Left colon (tissue), 2 donors: ENCODE measurements around the gene DHDDS. TPM values are rescaled to one million over a fixed set of nuclear protein-coding genes. Genes with fewer than 3 reads are reported as not detected.

ENCODE experiments used
- ATAC-seq: fragments of 200-7000 bp; cut with Tn5 transposase; one replicate; pipeline ENCODE4 v1.9.1; 2020; ENCODE audit warnings: mild to moderate bottlenecking, moderate library complexity
- DNase-seq, 2 donors: peaks; one replicate each; pipeline ENCODE4 v3.0.0-alpha.2; 2020
- intact Hi-C, 2 donors: fragments of 100-400 bp; cut with DNase I in 1 of 2; cut with micrococcal nuclease in 1 of 2; formaldehyde crosslinking; loops; one replicate each; pipeline versions ENCODE4 v1.11.2 to v1.14.0; 2022; cut with DNase I, micrococcal nuclease
- total RNA-seq, 2 donors: library from RNA; stranded (reverse); fragmentation: NEBNext Ultra II Directional; extraction: Animal tissue kit (Norgen Biotek cat#: 25700); gene quantifications; one replicate each; pipeline ENCODE4 v1.2.1, GENCODE V29; 2021
- donor health status: DM: no; HTN: no; CAD: no.
- donor health status: DM: yes; HTN: yes; CAD: no.

Gene DHDDS
- total RNA-seq, 2 donors from 2014 or later: 124 to 126 TPM

DNA sequence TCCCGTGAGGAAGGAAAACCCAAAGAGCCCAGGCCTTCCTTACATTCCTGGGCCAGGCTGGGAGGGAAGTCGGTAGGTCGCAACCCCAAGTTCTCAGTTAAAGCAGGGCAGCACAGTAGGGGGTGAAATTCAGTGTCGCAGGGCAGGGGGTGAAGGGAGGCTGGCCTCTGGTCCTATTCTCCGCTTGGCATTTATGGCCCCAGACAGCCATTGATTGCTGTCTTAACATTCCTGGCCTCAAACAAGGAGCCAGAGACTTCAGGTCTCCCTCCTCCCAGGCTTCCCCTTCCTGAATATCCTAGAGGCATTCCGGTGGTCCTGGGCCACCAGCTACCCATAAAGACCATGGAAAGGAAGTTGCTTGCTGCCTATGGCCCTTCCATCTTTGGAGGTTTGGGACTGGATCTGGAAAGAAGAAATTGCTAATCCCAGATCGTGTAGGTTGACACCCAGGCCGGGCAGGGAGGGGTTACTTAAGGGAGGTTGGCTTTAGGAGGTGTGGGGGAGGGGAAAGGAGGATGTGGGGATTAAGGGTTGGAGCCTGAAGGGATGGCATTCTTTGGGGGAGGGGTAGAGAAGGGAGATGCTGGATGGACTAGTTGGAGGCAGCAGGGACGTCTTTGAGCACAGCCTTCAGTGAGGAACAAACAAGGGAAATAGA, 19.8 kb upstream of the DHDDS start:
- no peak for DNase-seq
- intact Hi-C loops: no loop called here
- no peak for ATAC-seq

DNA sequence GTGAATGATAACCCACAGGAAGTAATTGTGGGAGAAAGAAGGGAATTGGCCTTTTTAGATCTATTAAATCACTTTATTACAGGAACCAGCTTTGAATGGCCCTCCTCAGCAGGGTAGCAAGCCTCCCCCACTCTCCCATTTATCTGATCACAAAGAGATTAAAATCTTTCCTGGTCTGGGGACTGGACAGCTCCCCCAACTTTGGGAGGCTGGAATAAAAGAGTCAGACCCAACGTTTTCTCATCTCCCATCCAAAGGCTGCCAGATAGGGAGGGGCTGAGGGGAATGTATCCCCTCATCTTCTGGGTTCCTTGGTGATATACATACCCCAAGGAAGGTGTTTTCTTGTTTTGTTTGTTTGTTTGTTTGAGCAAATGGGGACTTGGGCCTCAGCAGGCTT, 19.1 kb upstream of the DHDDS start:
- intact Hi-C loops: no loop called here
- no peak for DNase-seq
- no peak for ATAC-seq

DNA sequence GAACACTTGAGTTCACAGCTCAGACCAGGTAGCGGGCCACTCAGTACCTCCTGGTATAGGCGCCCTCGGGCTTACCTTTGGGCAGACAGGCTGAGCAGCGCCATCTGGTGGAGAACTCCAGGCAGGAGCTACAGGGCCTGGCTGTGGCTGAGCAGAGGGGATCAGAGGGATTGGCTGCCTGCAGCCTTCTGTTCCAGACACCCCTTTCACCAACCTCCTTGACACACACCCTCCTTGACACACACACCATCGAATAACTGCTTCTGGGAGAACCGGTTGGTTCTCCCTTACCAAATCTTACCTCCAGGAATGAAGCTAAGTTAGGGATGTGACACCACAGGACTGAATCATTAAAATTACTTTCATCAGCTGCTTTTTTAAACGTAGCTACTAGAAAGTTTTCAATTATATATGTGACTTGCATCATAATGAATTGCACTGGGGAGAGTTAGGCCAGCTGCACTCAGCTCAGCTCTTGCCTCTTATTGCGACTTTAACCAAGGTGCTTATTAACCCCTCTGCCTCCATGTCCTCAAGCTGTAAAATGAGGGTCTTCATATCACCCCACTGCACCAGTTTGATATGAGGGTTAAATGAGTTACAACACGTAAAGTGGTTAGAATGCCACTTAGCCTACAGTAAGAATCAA, 14.9 kb upstream of the DHDDS start:
- ATAC-seq (peak; percentile 91), DNase-seq (peak; percentile 53 to 90)
- intact Hi-C loops: no loop called here

DNA sequence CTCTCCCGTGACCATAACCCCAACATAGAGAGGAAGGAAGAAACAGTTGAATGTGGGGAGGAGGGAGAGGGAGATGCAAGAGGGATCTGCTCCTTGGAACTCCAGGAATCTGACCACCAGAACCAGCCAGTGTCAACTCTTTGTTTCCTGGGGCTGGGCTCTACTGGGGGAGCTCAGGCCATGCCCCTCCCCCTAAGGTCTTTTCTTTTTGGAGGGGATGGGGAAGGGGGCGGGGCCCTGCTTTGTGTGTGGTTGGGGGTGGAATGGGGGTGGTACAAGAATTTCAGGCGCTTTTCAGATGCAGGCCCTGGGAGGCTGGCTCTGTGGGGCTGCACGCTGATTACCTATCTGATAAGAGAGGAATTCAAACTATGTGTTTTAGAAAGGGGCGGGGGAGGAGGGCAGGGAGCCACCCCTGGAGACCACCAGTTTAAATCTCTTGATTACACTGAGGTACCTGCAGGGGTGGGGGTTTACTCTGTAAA, 13.2 kb upstream of the DHDDS start:
- ATAC-seq (peak; percentile 6), DNase-seq (no peak)
- intact Hi-C loops: no loop called here

DNA sequence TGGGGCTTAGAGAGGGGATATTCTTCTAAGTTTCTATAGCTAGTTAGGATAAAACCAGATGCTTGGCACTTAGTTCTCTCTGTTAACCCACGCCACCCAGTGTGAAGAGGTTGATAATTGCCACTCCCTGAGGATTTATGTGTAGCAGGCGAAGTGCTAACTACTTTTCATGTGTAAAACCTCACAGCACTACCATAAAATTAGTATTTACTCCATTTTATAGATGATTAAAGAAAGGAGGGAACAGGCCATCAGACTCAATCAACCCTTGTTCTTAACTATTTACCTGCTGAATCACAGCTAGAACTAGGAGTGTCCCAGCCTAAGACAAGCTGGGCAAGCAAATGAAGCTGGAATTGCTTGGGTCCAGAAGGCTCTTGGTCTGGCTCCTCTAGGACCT, 12.6 kb upstream of the DHDDS start:
- DNase-seq: no peak
- intact Hi-C loops: no loop called here
- peak; percentile 75 for ATAC-seq

DNA sequence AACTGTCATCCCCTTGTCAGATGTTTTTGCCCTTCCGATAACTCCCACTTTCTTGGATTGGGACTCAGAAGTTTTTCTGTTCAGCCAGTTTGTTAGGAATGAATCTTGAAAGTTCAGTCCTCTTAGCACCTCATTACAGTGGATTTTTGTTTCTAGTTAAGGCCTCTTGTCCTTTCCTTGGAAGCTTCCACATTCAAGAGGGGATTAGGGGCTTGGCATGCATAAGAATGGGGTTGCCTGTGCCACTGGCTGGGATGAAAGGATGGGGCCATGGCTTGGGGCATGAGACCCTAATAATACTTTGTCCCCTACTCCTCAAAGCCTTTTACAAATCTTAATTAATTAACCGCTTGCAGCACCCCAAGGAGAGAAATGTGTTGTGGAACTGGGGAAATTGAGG, 2.4 kb upstream of the DHDDS start:
- intact Hi-C loops: no loop called here
- no peak for DNase-seq
- ATAC-seq: no peak

DNA sequence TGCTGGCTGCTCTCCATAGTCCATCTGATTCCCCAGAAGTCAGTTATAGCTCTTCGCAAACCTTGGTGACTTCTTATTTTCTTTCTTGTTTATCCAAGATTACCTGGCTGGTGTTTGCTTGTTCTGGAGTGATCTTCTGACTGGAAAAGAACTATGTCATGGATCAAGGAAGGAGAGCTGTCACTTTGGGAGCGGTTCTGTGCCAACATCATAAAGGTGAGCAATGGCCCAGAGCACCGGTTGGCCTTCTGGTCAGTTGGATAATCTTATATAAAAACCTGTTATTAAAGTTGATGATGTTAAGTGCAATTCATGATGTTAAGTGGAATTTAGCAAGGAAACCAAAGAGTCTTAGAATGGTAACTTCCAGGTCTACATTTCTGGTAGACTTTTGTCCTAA, 672 bp downstream of the DHDDS start:
- DNase-seq (peak; percentile 29 to 46), ATAC-seq (peak; percentile 66)
- intact Hi-C loops: no loop called here

DNA sequence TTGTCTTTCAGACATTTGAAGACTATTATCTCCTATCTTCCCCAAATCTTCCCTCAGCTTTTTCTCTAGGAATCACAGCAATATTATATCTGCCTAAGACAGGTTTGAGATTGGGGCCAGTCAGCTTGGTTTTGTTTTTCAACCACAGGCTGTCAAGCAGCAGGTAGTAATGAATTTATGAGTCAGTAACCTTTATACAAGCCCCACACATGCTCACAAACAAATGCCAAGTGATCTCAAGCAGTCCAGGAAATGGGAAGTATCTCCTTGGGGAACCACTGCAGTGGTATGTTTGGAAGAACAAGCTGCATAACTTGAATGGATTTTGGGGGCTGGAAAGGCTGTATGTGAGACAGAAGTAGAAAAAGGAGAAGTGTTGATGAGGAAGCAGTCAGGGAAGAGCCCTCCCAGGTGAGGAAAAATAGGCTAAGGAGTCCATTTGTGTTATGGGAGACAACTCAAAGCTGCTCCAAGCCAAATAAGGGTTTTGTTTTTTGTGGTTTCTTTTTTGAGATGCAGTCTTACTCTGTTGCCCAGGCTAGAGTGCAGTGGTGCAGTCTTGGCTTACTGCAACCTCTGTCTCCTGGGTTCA, 2.1 kb downstream of the DHDDS start:
- peak; percentile 6 for ATAC-seq
- no peak for DNase-seq
- intact Hi-C loops: no loop called here

DNA sequence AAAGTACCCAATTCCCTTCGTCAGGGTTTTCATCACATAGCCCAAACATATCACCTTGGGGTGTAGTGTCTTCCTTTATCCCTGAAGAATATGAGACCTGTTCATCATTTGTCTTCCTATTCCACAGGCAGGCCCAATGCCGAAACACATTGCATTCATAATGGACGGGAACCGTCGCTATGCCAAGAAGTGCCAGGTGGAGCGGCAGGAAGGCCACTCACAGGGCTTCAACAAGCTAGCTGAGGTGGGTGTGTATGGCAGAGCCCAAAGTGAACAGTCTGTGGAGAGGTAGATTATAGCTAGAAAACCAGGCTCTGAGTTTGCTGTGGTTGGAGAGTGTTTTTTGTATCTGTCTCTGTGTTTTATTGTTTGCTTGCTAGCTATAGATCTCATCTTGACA, 5.9 kb downstream of the DHDDS start:
- no peak for ATAC-seq
- intact Hi-C loops: no loop called here
- DNase-seq: no peak

DNA sequence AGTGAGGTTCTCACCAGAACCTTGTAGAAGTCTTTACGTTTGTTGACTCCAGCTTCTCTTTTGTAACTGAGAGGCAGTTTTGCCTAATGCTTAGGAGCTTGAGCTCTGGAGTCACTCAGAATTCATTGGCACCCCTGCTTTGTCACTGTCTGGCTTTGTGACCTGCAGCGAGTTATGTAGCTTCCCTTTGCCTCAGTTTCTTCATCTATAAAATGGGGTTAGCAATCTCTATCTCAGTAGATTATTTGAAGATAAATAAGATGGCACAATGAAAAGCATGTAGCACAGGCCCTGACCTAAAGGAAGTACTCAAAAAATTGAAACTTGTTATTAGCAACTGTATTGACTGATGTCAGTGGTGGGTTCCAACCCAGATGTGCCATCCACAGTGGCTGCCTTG, 8.1 kb downstream of the DHDDS start:
- DNase-seq: no peak
- intact Hi-C loops: no loop called here
- no peak for ATAC-seq

DNA sequence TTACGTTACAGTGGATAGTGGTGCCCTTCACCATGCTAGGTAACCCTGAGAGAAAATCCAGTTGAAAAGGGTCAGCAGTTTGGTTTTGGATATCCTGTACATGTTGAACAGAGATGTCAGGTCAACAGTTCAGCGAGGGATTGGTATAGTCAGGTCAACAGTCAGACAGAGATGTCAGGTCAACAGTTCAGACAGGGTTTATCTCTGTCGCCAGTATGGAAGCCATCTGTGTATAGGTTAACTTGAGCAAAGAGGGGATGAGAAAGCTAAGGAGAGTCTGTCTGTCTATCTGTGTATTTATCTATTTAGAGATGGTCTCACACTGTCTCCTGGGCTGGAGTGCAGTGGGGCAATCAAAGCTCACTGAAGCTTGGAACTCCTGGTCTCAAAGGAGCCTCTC, 17.7 kb downstream of the DHDDS start:
- intact Hi-C loops: no loop called here
- DNase-seq: no peak
- no peak for ATAC-seq

DNA sequence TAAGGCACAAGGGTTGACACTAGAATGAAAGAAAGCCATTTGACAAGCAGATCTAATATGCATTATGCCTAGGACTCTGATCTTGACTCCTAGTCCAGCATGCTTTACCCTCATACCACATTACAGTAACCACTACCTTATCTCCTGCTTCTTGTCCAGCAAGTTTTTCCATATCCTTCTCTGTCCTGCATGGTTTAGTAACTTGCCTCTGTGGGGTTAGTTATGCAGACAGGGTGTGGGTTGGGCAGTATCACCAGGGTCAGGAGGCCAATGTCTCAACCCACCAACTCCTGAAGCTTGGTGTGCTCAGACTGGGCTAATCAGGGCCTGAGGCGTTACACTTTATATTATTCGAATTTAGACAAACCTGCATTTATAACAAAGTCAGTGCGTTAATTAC, 18.8 kb downstream of the DHDDS start:
- ATAC-seq: no peak
- DNase-seq: no peak
- intact Hi-C loops: no loop called here

DNA sequence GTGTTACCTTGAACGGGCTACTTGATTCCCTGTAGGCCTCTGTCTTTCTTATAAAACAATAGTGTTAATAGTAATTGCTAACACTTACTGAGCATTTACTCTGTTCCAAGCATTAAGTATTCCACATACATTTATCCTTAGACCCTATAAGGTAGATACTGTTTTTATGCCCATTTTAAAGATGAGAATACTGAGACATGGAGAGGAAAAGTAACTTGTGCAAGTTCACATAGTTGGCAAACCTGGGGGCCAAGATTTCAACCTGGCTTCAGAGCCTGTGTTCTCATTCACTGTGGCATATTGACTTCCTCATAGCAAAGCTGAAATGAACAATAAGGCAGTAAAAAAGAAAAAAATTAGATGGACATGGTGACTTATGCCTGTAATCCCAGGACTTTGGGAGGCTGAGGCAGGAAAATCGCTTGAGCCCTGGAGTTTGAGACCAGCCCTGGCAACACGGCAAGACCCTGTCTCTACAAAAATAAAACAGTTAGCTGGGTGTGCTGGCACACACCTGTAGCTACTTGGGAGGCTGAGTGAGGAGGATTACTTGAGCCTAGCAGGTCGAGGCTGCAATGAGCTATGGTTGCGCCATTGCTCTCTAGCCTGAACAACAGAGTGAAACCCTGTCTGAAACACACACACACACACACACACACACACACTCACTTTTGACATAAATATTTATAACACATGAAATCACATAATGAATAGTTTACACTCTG, 20.5 kb downstream of the DHDDS start:
- DNase-seq: no peak
- intact Hi-C loops: no loop called here
- ATAC-seq: no peak

DNA sequence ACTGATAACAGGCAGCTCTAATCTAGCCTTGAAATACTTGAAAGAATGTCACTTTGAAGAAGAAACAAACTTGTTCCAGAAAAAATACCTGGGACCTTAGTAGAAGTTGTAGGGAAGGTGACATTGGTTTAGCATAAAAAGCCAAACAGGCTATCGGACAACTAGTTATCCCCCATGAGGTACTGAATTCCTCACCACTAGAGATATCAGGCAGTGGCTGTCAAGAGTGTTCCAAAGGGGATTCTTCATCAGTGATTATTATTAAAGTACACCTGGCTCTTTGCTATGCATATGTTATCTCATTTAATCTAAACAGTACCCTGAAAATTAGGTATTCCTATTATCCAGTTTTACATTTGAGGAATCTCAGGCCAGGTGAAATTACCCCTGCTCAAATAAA, 27.0 kb downstream of the DHDDS start:
- ATAC-seq: no peak
- DNase-seq: no peak
- intact Hi-C loops: no loop called here

DNA sequence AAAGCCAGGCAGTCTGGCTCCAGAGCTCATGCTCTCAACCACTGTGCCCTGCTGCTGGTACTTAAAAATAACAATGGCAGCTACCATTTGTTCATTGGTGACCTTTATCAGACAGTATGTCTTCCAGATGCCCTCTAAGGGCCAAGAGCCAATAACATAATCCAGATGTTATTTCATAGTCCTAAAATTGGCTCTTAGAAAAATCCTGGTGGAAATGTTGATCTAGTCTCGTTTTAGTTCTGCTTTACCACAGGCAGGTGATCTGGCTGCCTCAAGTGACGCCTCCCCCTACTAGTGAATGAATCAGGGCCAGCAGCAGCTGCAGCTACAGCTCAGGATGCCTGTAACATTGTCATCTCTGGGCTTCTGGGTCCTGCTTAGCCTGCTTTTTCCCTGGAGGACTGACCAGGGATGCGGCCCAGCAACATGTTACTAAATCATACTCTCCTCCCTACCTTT, 27.5 kb downstream of the DHDDS start:
- intact Hi-C loops: no loop called here
- ATAC-seq: no peak

DNA sequence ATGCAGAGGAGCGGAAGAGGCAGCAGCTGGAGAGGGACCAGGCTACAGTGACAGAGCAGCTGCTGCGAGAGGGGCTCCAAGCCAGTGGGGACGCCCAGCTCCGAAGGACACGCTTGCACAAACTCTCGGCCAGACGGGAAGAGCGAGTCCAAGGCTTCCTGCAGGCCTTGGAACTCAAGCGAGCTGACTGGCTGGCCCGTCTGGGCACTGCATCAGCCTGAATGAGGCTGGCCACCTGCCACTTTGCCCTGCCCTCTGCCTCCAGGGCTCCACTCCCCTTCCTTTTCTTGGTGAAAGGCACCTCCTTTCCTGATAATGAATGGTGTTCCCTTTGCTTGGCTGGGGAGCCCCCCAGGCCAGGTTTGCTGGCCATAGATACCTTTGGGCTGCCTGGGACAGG, 36.8 kb downstream of the DHDDS start:
- intact Hi-C loops: no loop called here
- ATAC-seq (peak; percentile 9), DNase-seq (peak; percentile 59 to 67)

More for the DNA sequence above, 27.5 kb downstream of the DHDDS start:
- DNase-seq: no peak

DNA sequence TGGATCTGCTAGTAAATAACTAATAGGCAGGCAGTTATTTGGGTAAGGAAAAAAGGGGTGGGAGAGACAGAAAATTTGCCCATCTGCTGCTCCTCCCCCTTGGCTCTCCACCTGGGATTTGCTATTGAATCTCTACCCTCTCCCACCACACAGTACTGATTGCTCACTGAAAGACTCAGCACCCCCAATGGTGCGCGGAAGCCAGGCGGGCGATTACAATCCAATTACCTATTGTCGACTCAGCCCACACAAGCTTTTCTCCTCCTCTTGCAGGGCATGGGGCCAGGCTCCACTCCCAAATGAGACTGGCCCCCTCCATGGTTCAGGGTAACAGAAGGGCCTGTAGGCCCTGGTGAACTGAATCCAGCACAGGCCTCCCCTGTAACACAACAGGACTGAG, 37.4 kb downstream of the DHDDS start:
- ATAC-seq (no peak), DNase-seq (peak in 1 of 2 donors; percentile 16)
- intact Hi-C loops: no loop called here

DNA sequence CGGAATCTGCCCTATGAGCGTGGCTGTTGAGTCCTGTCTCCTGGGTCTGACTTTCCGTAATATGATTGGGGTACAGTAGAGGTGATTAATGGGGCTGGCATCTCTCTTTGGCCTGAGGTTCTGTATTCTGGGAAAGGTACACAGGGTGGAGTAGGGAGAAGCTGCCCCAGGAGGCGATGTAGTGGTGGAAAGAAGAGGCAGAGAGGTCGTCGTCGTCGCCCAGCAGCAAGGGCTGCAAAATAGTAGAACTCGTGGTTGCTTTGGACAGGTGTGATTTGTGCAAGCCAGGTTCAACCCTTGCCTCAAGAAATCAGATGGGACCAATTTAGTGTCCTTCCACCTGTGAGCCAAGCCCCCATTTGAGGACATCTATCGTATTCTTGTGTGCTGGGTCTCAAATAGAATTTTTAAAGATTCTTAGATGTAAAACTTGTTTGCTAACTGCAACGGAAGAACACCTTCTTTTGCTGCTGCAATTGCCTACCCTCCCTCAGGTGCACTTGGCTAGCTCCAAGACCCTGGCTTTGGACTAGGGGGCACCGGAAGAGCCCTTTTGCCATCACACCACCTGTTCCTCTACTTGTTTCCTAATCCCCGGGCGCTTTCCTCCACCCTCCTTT, 38.9 kb downstream of the DHDDS start:
- ATAC-seq (no peak), DNase-seq (peak in 1 of 2 donors; percentile 25)
- intact Hi-C loops: no loop called here
